ENCODE measurements around the gene HOXB6.

GRCh38 chr17:48554412-48555257 lies 50.2 kb downstream of the HOXB6 start:
- TF ChIP-seq, protein P1, sequence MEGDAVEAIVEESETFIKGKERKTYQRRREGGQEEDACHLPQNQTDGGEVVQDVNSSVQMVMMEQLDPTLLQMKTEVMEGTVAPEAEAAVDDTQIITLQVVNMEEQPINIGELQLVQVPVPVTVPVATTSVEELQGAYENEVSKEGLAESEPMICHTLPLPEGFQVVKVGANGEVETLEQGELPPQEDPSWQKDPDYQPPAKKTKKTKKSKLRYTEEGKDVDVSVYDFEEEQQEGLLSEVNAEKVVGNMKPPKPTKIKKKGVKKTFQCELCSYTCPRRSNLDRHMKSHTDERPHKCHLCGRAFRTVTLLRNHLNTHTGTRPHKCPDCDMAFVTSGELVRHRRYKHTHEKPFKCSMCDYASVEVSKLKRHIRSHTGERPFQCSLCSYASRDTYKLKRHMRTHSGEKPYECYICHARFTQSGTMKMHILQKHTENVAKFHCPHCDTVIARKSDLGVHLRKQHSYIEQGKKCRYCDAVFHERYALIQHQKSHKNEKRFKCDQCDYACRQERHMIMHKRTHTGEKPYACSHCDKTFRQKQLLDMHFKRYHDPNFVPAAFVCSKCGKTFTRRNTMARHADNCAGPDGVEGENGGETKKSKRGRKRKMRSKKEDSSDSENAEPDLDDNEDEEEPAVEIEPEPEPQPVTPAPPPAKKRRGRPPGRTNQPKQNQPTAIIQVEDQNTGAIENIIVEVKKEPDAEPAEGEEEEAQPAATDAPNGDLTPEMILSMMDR (IDR thresholded peaks at IDR 0.05) = no peak
- no peak for TF ChIP-seq ZFX (IDR thresholded peaks at IDR 0.05; ENCODE audit: borderline replicate concordance)

All from 22Rv1 (cell line).